Ishikawa (cell line): ENCODE results near the gene ZNF48.

Experiments
- CEBPB ChIP-seq: IDR thresholded peaks from 2 replicates; pipeline ENCODE4 v1.6.1; 2012
- CREB1 ChIP-seq: IDR thresholded peaks from 2 replicates; pipeline ENCODE4 v1.6.1; 2012; ENCODE audit warnings: low read depth
- EGR1 ChIP-seq: IDR thresholded peaks from 2 replicates; pipeline ENCODE4 v1.6.1; 2012
- EP300 ChIP-seq: IDR thresholded peaks from 2 replicates; pipeline ENCODE4 v1.6.1; 2012; ENCODE audit warnings: borderline replicate concordance
- FOXM1 ChIP-seq: IDR thresholded peaks from 2 replicates; pipeline ENCODE4 v1.6.1; 2012; ENCODE audit warnings: low read depth, borderline replicate concordance
- NFIC ChIP-seq: IDR thresholded peaks from 2 replicates; pipeline ENCODE4 v1.6.1; 2012
- RAD21 ChIP-seq: IDR thresholded peaks from 2 replicates; pipeline ENCODE4 v1.6.1; 2012; ENCODE audit warnings: low read depth
- TAF1 ChIP-seq: IDR thresholded peaks from 2 replicates; pipeline ENCODE4 v1.6.1; 2012; ENCODE audit warnings: low read depth, mild to moderate bottlenecking
- TCF12 ChIP-seq: IDR thresholded peaks from 2 replicates; pipeline ENCODE4 v1.6.1; 2012; ENCODE audit warnings: low read depth
- TEAD4 ChIP-seq: IDR thresholded peaks from 2 replicates; pipeline ENCODE4 v1.6.1; 2012
- USF1 ChIP-seq: IDR thresholded peaks from 2 replicates; pipeline ENCODE4 v1.6.1; 2012
- YY1 ChIP-seq: IDR thresholded peaks from 2 replicates; pipeline ENCODE4 v1.6.1; 2012; ENCODE audit warnings: low read depth
- TF ChIP-seq, protein P1 (sequence below): IDR thresholded peaks from 2 replicates; pipeline ENCODE4 v1.6.1; 2012; ENCODE audit warnings: low read depth, mild to moderate bottlenecking
- TF ChIP-seq, protein P2 (sequence below): IDR thresholded peaks from 2 replicates; pipeline ENCODE4 v1.6.1; 2012

- no peak for TF ChIP-seq USF1
- TF ChIP-seq EP300 = no peak
- TF ChIP-seq RAD21 = no peak
- no peak for TF ChIP-seq EGR1
- TF ChIP-seq, protein P1, sequence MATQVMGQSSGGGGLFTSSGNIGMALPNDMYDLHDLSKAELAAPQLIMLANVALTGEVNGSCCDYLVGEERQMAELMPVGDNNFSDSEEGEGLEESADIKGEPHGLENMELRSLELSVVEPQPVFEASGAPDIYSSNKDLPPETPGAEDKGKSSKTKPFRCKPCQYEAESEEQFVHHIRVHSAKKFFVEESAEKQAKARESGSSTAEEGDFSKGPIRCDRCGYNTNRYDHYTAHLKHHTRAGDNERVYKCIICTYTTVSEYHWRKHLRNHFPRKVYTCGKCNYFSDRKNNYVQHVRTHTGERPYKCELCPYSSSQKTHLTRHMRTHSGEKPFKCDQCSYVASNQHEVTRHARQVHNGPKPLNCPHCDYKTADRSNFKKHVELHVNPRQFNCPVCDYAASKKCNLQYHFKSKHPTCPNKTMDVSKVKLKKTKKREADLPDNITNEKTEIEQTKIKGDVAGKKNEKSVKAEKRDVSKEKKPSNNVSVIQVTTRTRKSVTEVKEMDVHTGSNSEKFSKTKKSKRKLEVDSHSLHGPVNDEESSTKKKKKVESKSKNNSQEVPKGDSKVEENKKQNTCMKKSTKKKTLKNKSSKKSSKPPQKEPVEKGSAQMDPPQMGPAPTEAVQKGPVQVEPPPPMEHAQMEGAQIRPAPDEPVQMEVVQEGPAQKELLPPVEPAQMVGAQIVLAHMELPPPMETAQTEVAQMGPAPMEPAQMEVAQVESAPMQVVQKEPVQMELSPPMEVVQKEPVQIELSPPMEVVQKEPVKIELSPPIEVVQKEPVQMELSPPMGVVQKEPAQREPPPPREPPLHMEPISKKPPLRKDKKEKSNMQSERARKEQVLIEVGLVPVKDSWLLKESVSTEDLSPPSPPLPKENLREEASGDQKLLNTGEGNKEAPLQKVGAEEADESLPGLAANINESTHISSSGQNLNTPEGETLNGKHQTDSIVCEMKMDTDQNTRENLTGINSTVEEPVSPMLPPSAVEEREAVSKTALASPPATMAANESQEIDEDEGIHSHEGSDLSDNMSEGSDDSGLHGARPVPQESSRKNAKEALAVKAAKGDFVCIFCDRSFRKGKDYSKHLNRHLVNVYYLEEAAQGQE = no peak
- no peak for TF ChIP-seq TAF1
- TF ChIP-seq YY1 = no peak
- no peak for TF ChIP-seq CEBPB
- TF ChIP-seq TEAD4 = no peak
- no peak for TF ChIP-seq FOXM1
- TF ChIP-seq CREB1 = no peak
- TF ChIP-seq, protein P2, sequence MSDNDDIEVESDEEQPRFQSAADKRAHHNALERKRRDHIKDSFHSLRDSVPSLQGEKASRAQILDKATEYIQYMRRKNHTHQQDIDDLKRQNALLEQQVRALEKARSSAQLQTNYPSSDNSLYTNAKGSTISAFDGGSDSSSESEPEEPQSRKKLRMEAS = no peak
- no peak for TF ChIP-seq NFIC
- no peak for TF ChIP-seq TCF12
These were observed 18.0 kb upstream of the ZNF48 start for GRCh38 chr16:30377050-30377811.
